IPS DF 19.7 (cell line): Measurements from ENCODE around the gene LMX1A.

ENCODE experiments used
- DNase-seq: peaks from one replicate; pipeline ENCODE4 v3.0.0-alpha.2; 2013; ENCODE audit warnings: low read depth, low spot score

LMX1A gene

GRCh38 chr1:165325460-165326203 lies 30.9 kb downstream of the LMX1A start:
- no peak for DNase-seq

- no peak for DNase-seq
Observed at GRCh38 chr1:165324050-165324449, 32.5 kb downstream of the LMX1A start.

GRCh38 chr1:165317612-165318011 lies 38.9 kb downstream of the LMX1A start:
- no peak for DNase-seq

GRCh38 chr1:165316153-165316772 lies 40.3 kb downstream of the LMX1A start:
- no peak for DNase-seq

GRCh38 chr1:165315481-165315880 lies 41.0 kb downstream of the LMX1A start:
- DNase-seq: no peak

- DNase-seq: no peak
Observed at GRCh38 chr1:165313903-165314302, 42.6 kb downstream of the LMX1A start.

GRCh38 chr1:165312591-165312990 lies 43.9 kb downstream of the LMX1A start:
- DNase-seq: no peak

- DNase-seq: no peak
Observed at GRCh38 chr1:165306543-165307434, 49.7 kb downstream of the LMX1A start.

GRCh38 chr1:165303386-165303785 lies 53.1 kb downstream of the LMX1A start:
- DNase-seq: no peak

- DNase-seq: no peak
Observed at GRCh38 chr1:165300400-165300903, 56.1 kb downstream of the LMX1A start.

- DNase-seq: no peak
Observed at GRCh38 chr1:165298203-165298820, 58.2 kb downstream of the LMX1A start.

- no peak for DNase-seq
Observed at GRCh38 chr1:165296205-165296604, 60.3 kb downstream of the LMX1A start.

GRCh38 chr1:165290148-165290547 lies 66.4 kb downstream of the LMX1A start:
- no peak for DNase-seq

GRCh38 chr1:165289556-165289955 lies 67.0 kb downstream of the LMX1A start:
- no peak for DNase-seq

- no peak for DNase-seq
Observed at GRCh38 chr1:165288350-165289120, 68.0 kb downstream of the LMX1A start.

GRCh38 chr1:165287781-165288180 lies 68.7 kb downstream of the LMX1A start:
- DNase-seq: no peak

- DNase-seq: no peak
Observed at GRCh38 chr1:165287329-165287728, 69.2 kb downstream of the LMX1A start.

- DNase-seq: no peak
Observed at GRCh38 chr1:165284454-165284853, 72.1 kb downstream of the LMX1A start.

- no peak for DNase-seq
Observed at GRCh38 chr1:165281207-165281901, 75.2 kb downstream of the LMX1A start.

GRCh38 chr1:165279882-165280281 lies 76.6 kb downstream of the LMX1A start:
- no peak for DNase-seq
